Activated T-cell treated with anti-CD3 and anti-CD28 coated beads, Interleukin-2, amount 50 U/mL, for 4 hours (primary cell): ENCODE measurements around the gene CEP131. TPM values are rescaled to one million over a fixed set of nuclear protein-coding genes. Genes with fewer than 3 reads are reported as not detected.

Source experiments
- ATAC-seq, 2 donors: fragments of 200-7000 bp; cut with Tn5 transposase; one replicate each; pipeline ENCODE4 v1.10.0; 2021
- DNase-seq: peaks from one replicate; pipeline ENCODE4 v3.0.0-alpha.2; 2020
- H3K27me3 Mint-ChIP-seq: one replicate; pipeline ENCODE4 v1.8.0; 2021; ENCODE audit warnings: low read depth, mixed read lengths
- H3K36me3 Mint-ChIP-seq: one replicate; pipeline ENCODE4 v1.8.0; 2022; ENCODE audit warnings: mixed read lengths; ENCODE audit not compliant: insufficient read depth
- H3K4me1 Mint-ChIP-seq: one replicate; pipeline ENCODE4 v1.8.0; 2021; ENCODE audit warnings: low read depth, mixed read lengths
- H3K4me3 Mint-ChIP-seq: one replicate; pipeline ENCODE4 v1.8.0; 2021; ENCODE audit warnings: mild to moderate bottlenecking, moderate library complexity, mixed read lengths
- H3K9me3 Mint-ChIP-seq: one replicate; pipeline ENCODE4 v1.8.0; 2021; ENCODE audit warnings: mixed read lengths
- total RNA-seq, 3 donors: library from RNA; stranded (reverse); gene quantifications; one replicate each; pipeline ENCODE4 v1.2.1, GENCODE V29; 2021

Gene CEP131
- total RNA-seq, 3 donors from 2014 or later = 12.3 to 12.8 (median 12.7) TPM

DNA sequence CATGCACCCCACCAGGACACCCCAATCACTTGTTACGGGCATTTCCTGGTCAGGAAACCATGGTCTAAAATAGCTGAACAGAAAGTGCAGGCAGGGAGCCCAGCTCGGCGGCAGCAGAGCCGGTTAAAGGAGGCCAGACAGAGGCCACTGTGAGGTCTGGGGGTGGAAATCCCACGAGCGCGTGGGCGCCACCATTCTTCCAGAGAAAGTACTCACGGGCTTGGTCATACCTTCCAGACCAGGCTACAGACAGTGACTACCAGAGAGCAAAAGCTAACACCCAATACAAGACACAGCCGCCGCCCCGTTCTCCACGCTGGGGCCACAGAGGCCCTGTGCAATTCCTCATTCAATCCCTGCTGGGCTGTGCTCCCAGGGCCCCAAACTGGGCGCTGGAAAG, 11.9 kb downstream of the CEP131 start:
- ATAC-seq (no peak), DNase-seq (no peak)
- H3K36me3 Mint-ChIP-seq = no peaks in the 10 kb centered on the region
- no peaks in the 10 kb centered on the region for H3K9me3 Mint-ChIP-seq
- no peaks in the 10 kb centered on the region for H3K4me1 Mint-ChIP-seq
- H3K27me3 Mint-ChIP-seq = no peaks in the 10 kb centered on the region
- H3K4me3 Mint-ChIP-seq = no peak overlapping the region

DNA sequence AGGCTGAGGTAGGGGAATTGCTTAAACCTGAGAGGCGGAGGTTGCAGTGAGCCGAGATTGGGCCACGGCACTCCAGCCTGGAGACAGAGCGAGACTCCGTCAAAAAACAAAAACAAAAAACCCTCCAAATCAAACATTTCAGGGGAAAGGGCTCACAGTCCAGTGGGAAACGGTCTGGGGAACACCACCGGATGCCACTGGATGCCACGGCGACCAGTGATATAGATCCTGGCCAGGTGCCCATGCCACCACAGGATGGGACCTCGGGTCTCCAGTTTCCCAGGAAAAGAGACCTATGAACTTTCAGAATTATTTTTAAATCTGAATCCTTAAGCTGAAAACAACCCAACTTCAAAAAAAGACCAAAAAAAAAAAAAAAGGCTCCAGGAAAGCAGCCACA, 12.3 kb downstream of the CEP131 start:
- H3K36me3 Mint-ChIP-seq = no peaks in the 10 kb centered on the region
- no peaks in the 10 kb centered on the region for H3K9me3 Mint-ChIP-seq
- no peaks in the 10 kb centered on the region for H3K27me3 Mint-ChIP-seq
- ATAC-seq (no peak), DNase-seq (no peak)
- no peaks in the 10 kb centered on the region for H3K4me1 Mint-ChIP-seq
- H3K4me3 Mint-ChIP-seq = no peak overlapping the region

DNA sequence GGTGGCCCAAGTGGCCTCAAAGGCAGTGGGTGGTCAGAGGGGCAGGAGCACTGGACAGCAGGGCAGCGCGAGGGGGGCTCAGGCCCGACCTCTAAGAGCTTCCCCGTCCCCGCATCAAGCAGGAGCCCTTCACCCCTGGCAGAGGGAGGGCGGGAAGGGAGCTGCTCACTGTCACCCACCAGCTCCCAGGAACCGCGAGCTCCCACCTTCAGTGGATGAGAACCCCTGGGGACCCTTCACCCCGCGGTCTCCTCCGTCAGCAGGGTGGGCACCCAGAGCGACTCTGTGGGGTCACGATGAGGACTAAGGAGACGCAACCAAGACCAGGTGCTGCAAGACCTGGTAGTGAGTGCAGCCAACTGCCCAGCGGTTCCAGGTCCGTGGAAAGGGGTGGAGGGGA, 13.6 kb downstream of the CEP131 start:
- H3K4me3 Mint-ChIP-seq = no peak overlapping the region
- DNase-seq (no peak), ATAC-seq (no peak)
- no peaks in the 10 kb centered on the region for H3K9me3 Mint-ChIP-seq
- no peaks in the 10 kb centered on the region for H3K27me3 Mint-ChIP-seq
- H3K36me3 Mint-ChIP-seq = no peaks in the 10 kb centered on the region
- no peaks in the 10 kb centered on the region for H3K4me1 Mint-ChIP-seq

DNA sequence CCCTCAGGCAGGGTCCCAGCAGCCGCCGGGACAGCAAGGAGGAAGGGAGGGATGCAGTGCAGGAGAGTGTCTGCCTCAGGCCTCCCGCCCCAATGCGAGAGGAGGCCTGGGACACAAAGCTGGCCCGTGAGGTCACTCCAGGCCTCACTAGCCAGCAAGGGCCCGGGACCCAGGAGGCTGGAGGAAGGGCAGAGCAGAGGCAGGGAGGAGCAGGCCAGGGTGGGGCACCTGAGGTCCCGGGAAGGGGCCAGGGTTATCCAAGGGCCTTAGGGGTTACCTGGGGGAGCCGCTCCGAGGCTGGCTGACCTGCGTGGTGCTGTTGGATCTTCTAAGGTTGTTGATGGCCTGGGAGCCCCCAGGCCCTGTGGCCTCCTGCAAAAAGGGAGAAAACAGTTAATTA, 14.1 kb downstream of the CEP131 start:
- Mint-ChIP-seq H3K4me1 (no peaks in the 10 kb centered on the region), H3K36me3 (no peaks in the 10 kb centered on the region), H3K4me3 (no peak overlapping the region)

DNA sequence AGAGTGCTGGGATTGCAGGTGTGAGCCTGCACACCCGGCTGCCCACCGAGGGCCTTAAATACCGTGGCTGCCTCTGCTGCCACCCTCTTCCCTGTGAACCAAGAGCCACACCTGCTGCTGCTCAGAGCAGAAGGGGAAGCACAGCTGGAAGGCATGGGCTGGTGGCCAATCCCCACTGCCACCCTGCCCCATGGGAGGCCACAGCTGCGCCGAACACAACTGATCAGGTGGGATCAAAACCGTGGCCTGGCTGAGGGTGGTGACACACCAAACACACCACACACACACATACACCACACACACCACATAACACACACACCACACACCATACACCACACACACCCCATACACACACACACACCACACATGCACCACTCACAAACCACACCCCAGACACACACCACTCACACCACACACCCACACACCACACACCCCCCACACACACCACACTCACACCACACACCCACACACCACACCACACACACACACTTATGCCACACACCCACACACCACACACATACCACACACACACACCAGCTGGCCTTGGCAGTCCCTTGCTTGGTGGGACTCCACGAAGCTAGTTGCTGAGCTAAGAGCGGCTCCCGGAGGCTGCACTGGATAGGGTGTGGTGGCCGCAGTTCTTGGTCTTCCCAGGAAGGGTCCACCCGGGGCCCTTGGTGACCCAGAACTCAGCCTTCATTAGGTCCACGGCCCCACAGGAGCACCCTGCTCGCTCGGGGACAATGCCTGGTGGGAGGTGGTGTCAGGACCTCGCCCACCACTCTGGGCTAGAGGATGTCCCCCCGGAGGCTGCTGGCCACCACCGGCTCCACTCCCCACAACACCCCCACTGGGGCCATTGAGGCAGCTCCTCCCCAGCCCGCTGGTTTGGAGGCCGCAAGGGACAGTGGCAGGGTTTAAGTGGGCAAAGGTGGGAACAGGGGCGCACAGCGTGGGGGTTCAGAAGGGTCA, 14.9 kb downstream of the CEP131 start:
- no peaks in the 10 kb centered on the region for H3K36me3 Mint-ChIP-seq
- H3K4me1 Mint-ChIP-seq = no peaks in the 10 kb centered on the region
- no peak for DNase-seq
- no peaks in the 10 kb centered on the region for H3K9me3 Mint-ChIP-seq
- ATAC-seq = no peak
- H3K27me3 Mint-ChIP-seq = no peaks in the 10 kb centered on the region
- H3K4me3 Mint-ChIP-seq = no peak overlapping the region

More for the DNA sequence above, 14.1 kb downstream of the CEP131 start:
- Mint-ChIP-seq H3K27me3 (no peaks in the 10 kb centered on the region), H3K9me3 (no peaks in the 10 kb centered on the region)
- no peak for ATAC-seq
- no peak for DNase-seq

DNA sequence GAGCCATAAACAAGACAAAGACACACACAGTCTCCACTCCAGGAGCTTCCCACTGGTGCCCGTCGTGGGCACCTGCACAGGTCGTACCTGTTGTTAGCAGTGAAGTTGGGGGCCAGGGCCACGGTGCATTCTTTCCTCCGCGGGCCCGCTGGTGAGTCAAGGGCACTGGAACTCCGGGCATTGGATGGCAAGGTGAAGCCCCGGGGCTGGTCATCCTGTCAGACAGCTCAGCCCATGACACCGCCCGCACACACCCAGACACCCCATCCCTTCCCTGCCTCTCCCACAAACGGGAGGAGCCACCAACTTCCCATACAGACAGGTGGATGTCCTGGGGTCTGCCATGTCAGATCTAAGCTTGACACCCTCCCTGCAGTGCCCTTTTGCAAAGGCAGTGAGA, 16.1 kb downstream of the CEP131 start:
- ATAC-seq (no peak), DNase-seq (no peak)
- Mint-ChIP-seq H3K4me3 (no peak overlapping the region), H3K27me3 (no peaks in the 10 kb centered on the region), H3K9me3 (no peaks in the 10 kb centered on the region), H3K4me1 (no peaks in the 10 kb centered on the region), H3K36me3 (no peaks in the 10 kb centered on the region)

DNA sequence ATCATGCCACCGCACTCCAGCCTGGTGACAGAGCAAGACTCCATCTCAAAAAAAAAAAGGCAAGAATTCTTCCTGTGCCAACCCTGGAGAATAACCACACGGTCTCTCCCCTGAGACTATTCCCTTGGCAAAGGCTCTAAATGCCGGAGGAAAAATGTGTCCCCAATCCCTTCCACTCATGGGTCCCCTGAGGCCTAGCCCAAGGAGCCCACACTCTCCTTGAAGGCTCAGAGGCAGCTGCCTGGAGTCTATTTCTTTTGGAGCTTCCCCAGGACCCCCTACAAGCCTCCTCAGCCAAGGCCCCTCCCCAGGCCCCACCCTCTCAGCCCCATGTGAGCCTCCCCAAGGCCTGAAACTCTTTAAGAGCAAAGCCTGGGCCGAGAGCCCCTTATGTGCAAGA, 16.6 kb downstream of the CEP131 start:
- no peaks in the 10 kb centered on the region for H3K27me3 Mint-ChIP-seq
- no peaks in the 10 kb centered on the region for H3K9me3 Mint-ChIP-seq
- H3K4me3 Mint-ChIP-seq = no peak overlapping the region
- no peaks in the 10 kb centered on the region for H3K36me3 Mint-ChIP-seq
- ATAC-seq (no peak), DNase-seq (no peak)
- H3K4me1 Mint-ChIP-seq = no peaks in the 10 kb centered on the region

DNA sequence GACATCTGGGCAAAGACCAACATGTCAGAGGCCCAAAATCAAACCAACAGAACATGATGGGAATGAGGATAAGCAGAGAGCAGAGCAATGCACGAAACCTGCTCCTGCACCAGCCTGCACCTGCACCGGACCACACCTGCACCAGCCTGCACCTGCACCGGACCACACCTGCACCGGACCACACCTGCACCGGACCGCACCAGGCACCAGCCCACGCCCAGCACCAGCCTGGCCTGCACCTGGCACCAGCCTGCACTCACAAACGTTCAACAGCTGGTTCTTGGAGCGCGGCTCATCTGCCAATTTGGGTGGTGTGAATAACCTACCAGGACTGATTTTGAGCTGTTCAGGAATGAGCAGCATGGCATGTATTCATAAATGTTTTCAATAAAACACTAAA, 18.2 kb downstream of the CEP131 start:
- Mint-ChIP-seq H3K9me3 (no peaks in the 10 kb centered on the region), H3K4me3 (no peak overlapping the region), H3K27me3 (no peaks in the 10 kb centered on the region), H3K36me3 (no peaks in the 10 kb centered on the region), H3K4me1 (no peaks in the 10 kb centered on the region)
- no peak for ATAC-seq
- DNase-seq = no peak

DNA sequence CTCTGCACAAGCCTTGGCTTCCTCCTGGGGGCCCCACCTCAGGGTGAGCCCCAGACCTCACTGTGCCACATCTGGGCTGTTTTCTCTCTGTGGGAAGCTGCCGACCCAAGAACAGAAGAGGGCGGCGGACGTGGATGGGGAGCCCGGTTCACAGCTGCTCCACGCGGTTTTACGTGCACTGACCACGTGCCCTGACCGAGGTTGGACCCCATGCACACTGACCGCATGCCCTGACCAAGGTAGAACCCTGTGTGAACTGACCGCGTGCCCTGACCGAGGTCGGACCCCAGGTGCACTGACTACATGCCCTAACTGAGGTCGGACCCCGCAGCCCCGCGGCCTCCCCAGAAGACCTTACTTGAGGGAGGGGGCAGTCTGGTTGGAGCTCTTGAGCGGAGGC, 19.6 kb downstream of the CEP131 start:
- no peak overlapping the region for H3K4me3 Mint-ChIP-seq
- H3K4me1 Mint-ChIP-seq = no peaks in the 10 kb centered on the region
- ATAC-seq = no peak
- no peaks in the 10 kb centered on the region for H3K36me3 Mint-ChIP-seq
- no peaks in the 10 kb centered on the region for H3K27me3 Mint-ChIP-seq
- no peaks in the 10 kb centered on the region for H3K9me3 Mint-ChIP-seq
- no peak for DNase-seq

DNA sequence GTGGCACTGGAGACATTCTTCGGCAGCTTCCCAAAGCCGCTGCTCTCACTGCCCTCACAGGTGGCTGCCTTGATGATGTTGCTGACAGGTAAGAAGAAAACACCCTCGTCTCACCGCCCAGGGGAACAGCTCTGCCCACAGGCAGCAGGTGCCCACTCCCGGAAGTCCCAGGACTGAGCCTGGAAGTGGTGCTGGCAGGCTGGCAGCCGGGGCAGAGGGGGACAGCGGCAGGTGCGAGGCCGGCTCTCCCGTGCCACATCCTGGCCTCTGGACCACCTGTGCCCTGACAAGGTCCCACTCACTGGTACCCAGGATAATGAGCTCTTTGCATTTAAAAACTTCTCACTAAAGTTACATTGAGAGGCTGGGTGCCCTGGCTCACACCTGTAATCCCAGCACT, 20.4 kb downstream of the CEP131 start:
- peaks cover 2% of the 10 kb centered on the region for H3K36me3 Mint-ChIP-seq
- DNase-seq = no peak
- no peaks in the 10 kb centered on the region for H3K27me3 Mint-ChIP-seq
- no peaks in the 10 kb centered on the region for H3K9me3 Mint-ChIP-seq
- H3K4me1 Mint-ChIP-seq = no peaks in the 10 kb centered on the region
- ATAC-seq = no peak
- no peak overlapping the region for H3K4me3 Mint-ChIP-seq

DNA sequence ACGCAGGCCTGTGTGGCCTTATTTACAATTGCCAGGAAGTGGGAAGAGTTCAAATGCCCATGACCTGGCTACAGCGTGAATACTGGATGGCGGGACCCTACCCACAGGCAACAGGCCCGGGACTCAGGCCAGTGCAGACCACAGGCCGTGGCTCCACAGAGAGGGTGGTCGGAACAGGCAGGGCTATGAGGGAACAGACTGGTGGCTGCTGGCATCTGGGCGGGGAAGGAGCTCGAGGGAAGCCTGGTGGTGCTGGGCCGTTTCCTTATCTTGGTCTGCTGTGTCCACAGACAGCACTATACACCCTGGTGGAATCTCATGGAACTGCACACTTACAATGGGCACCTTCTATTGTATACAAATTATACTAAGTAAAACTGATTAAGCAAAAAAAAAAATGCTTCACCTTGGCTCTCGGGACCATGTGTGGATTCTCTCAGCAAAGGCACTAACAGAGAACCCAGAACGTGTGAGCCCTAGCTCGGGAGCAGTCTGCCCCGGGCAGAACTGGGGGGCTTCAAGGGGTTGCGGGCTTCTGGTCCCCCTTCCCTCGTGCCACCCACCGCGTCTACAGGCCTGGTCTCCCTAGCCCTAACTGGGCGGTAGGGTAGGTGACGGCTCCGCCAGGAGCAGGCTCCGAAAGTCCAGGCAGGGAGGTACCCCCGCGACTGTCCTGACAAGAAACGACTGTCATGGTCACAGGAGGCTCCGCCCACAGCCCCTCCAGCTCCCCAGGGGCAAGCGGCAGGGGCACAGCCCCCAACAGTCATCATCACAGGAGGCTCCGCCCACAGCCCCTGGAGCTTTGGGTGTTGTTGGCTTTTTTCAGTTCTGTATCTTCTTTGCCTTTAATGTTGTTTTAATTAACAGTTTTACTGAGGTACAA, 21.8 kb downstream of the CEP131 start:
- H3K36me3 Mint-ChIP-seq = peaks cover 2% of the 10 kb centered on the region
- H3K9me3 Mint-ChIP-seq = no peaks in the 10 kb centered on the region
- DNase-seq = no peak
- H3K4me3 Mint-ChIP-seq = no peak overlapping the region
- H3K4me1 Mint-ChIP-seq = no peaks in the 10 kb centered on the region
- ATAC-seq = peak; percentile 59 to 64
- no peaks in the 10 kb centered on the region for H3K27me3 Mint-ChIP-seq

DNA sequence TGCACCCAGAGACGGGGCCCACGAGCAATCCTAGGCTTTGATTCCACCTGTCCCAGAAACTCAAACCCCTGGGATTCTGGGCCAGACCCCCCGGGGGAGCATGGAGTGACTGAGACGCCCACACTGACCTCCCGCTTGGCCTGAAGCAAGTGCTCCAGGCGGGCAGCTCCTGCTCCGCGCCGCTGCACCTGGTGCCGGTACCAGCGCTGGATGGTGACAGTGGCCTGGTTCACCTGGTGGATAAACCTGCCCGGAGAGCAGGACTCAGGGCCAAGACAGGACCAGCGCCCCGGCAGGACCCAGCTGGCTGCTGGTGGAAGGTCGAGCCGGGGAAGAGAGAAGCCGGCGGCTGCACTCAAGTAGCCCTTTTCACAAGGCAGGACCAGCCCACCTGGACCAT, 22.6 kb downstream of the CEP131 start:
- Mint-ChIP-seq H3K27me3 (no peaks in the 10 kb centered on the region), H3K4me3 (no peak overlapping the region), H3K9me3 (no peaks in the 10 kb centered on the region), H3K4me1 (no peaks in the 10 kb centered on the region), H3K36me3 (peaks cover 2% of the 10 kb centered on the region)
- DNase-seq (no peak), ATAC-seq (no peak)

DNA sequence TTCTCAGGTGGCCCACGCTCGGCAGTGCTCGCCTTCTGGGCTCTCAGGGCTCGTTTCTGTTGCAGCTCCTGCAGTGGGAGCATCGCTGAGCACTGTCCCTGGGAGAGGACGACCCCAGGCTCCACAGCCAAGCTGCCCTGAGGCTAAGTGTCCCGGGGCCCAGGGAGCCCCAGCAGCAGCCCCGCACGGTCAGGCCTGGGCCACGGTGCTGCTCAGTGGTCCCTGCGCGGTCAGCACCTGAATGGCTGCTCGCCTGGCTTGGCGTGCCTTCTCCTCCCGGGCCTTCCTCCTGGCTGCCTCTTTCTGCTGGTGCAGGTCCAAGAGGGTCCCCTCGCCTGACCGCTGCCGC, 23.3 kb downstream of the CEP131 start:
- ATAC-seq = no peak
- Mint-ChIP-seq H3K4me3 (no peak overlapping the region), H3K36me3 (peaks cover 2% of the 10 kb centered on the region), H3K4me1 (no peaks in the 10 kb centered on the region), H3K27me3 (no peaks in the 10 kb centered on the region), H3K9me3 (no peaks in the 10 kb centered on the region)
- DNase-seq = no peak

DNA sequence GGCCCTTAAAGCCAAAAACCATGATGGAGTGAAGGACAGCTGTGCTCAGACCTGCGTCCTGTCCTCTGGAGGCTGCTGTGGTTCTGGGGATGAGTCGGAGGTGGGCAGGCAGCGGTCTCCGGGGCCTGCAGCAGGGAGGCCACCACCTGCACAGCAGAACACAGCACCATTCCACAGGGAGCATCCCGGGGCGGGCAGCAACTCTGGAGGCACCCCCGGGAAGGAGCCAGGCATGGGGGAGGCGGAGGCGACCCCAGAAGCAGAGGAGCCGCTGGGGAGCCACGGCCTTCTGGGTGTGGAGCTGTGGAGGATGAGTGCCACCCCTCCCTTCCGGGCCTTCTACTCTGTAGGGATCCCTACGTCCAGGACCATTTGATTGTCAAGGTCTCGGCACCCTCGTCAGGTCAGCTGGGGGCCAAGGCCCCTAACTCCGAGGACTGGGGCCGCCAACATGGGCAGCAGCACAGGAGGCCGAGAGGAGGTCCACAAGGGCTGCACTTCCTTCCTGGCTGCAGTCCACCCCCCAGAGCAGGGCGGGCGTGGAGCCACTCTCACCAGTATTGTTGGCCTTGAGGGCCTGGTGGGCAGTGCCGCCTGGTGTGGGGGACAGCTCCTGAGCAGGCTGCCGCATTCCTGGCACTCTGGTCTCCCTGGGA, 23.8 kb downstream of the CEP131 start:
- Mint-ChIP-seq H3K36me3 (peaks cover 2% of the 10 kb centered on the region), H3K4me1 (no peaks in the 10 kb centered on the region), H3K27me3 (no peaks in the 10 kb centered on the region), H3K4me3 (no peak overlapping the region), H3K9me3 (no peaks in the 10 kb centered on the region)
- ATAC-seq (no peak), DNase-seq (no peak)
